DOHH2 (cell line): ENCODE data around the gene CTDSPL.

Experiments
- CTCF ChIP-seq: fragments of 200-600 bp; sonication (generic); IDR thresholded peaks from one replicate; pipeline ENCODE4 v1.5.1; 2014; ENCODE audit warnings: antibody characterized with exemption, mild to moderate bottlenecking, low read depth, low read length; ENCODE audit not compliant: poor library complexity, severe bottlenecking
- EZH2phosphoT487 ChIP-seq: fragments of 200-600 bp; sonication (generic); IDR thresholded peaks from 2 replicates; pipeline ENCODE4 v1.6.1; 2017; ENCODE audit warnings: borderline replicate concordance, mild to moderate bottlenecking, antibody characterized with exemption, low read length, moderate library complexity, mixed read lengths

DNA sequence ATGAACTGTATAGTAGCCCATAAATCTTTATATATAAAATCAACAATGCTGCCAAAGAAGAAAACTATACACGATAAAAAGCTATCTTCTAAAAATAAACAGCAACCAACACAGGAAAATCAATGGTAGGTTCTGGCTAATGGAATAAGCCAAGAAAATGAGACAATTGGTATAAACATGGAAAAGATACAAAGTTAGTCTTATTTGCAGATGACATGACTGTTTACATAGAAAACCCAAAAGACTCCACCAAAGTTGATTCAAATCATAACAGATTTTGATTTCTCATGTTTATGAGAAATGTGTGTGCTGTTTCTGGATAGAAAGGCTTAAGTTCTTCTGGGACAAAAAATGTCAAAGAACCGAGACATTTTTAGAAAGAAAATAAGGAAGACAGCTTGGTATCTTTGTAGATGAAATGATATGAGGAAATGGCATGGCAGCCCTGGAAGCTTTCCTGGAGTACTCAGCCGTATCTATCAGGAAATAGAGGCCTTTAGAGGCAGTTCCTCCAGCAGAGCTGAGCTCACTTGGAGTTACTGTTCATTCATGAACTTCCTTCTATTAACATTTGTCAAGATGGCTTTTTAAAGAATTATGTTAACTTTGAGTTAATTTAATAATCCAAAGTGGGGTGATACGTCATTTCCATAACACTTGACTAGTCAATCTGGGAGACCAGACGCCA is 92.2 kb downstream of the CTDSPL start:
- TF ChIP-seq CTCF = no peak
- no peak for TF ChIP-seq EZH2phosphoT487
